H1 (cell line): Measurements from ENCODE around the gene C1S. TPM values are rescaled to one million over a fixed set of nuclear protein-coding genes. Genes with fewer than 3 reads are reported as not detected.

Source experiments
- CTCF ChIA-PET: fragments of 300-600 bp; sonication (Branson Sonifier 250); formaldehyde crosslinking; loops from one replicate; lab custom pipeline; 2021; ENCODE audit not compliant: partially characterized antibody; lab: Charles Lee
- POLR2A ChIA-PET: fragments of 300-600 bp; sonication (Branson Sonifier 250); formaldehyde crosslinking; loops from one replicate; lab custom pipeline; 2021; ENCODE audit warnings: inconsistent platforms; ENCODE audit not compliant: partially characterized antibody; lab: Charles Lee
- DNase-seq, 2 experiments: peaks; one replicate each; pipeline versions ENCODE4 v3.0.0 to v3.0.0-alpha.2; 2010 to 2022; ENCODE audit warnings: low spot score in 2 of 2, low read depth in 1 of 2, mixed read lengths in 1 of 2
- FAIRE-seq: peaks from 2 replicates; lab custom pipeline; 2011; peaks lifted over from hg19 to GRCh38; lab: Jason Lieb, UNC
- H2AFZ ChIP-seq: 2 replicates; pipeline ENCODE4 v1.8.1; 2012; ENCODE audit warnings: low read length, inconsistent platforms
- H2AK5ac ChIP-seq: 2 replicates; pipeline ENCODE4 v1.6.1; 2013; ENCODE audit warnings: low read depth, low read length
- H2BK120ac ChIP-seq: replicated peaks from 2 replicates; pipeline ENCODE3; 2013; ENCODE audit warnings: low read depth, low read length, inconsistent platforms
- H2BK12ac ChIP-seq: 2 replicates; pipeline ENCODE4 v1.6.1; 2013; ENCODE audit warnings: low read depth, low read length
- H2BK15ac ChIP-seq: 2 replicates; pipeline ENCODE4 v1.6.1; 2013; ENCODE audit warnings: low read length
- H2BK20ac ChIP-seq: 2 replicates; pipeline ENCODE4 v1.6.1; 2013; ENCODE audit warnings: low read length
- H2BK5ac ChIP-seq: 2 replicates; pipeline ENCODE4 v1.6.1; 2013; ENCODE audit warnings: low read depth, low read length
- H3K14ac ChIP-seq: 2 replicates; pipeline ENCODE4 v1.6.1; 2013; ENCODE audit warnings: inconsistent platforms; ENCODE audit not compliant: insufficient read length
- H3K18ac ChIP-seq: 2 replicates; pipeline ENCODE4 v1.6.1; 2013; ENCODE audit warnings: low read length; ENCODE audit errors: extremely low read depth
- H3K23ac ChIP-seq: 2 replicates; pipeline ENCODE4 v1.6.1; 2013; ENCODE audit warnings: inconsistent platforms; ENCODE audit not compliant: insufficient read length
- H3K23me2 ChIP-seq: 2 replicates; pipeline ENCODE4 v1.6.1; 2013; ENCODE audit warnings: low read depth, low read length
- H3K27ac ChIP-seq: 2 replicates; pipeline ENCODE4 v1.6.1; 2011; ENCODE audit warnings: low read depth, low read length, inconsistent platforms
- H3K27me3 ChIP-seq, 4 experiments: replicated peaks in 1 of 4; 1 replicate in 1 of 4; 2 replicates in 3 of 4; pipeline versions ENCODE4 v1.6.1 to v1.8.1; 2011 to 2013; ENCODE audit warnings: low read length in 3 of 4, mild to moderate bottlenecking in 3 of 4, inconsistent platforms in 2 of 4, mixed read lengths in 2 of 4, moderate library complexity in 1 of 4; ENCODE audit not compliant: control insufficient read depth in 3 of 4, insufficient read depth in 3 of 4; ENCODE audit errors: extremely low read depth in 1 of 4
- H3K36me3 ChIP-seq, 4 experiments: 2 replicates each; pipeline versions ENCODE4 v1.6.1 to v1.8.1; 2011 to 2013; ENCODE audit warnings: mild to moderate bottlenecking in 4 of 4, low read length in 3 of 4, moderate library complexity in 2 of 4, control low read depth in 1 of 4, inconsistent platforms in 1 of 4; ENCODE audit not compliant: insufficient read depth in 4 of 4, control insufficient read depth in 2 of 4
- H3K4ac ChIP-seq: replicated peaks from 2 replicates; pipeline ENCODE3; 2013; ENCODE audit warnings: low read length, low read depth, mixed read lengths, inconsistent platforms; ENCODE audit not compliant: insufficient read length
- H3K4me1 ChIP-seq, 4 experiments: replicated peaks in 1 of 4; 1 replicate in 1 of 4; 2 replicates in 3 of 4; pipeline versions ENCODE4 v1.6.1 to v1.8.1; 2011 to 2013; ENCODE audit warnings: low read length in 3 of 4, inconsistent platforms in 2 of 4, mixed read lengths in 1 of 4; ENCODE audit not compliant: insufficient read depth in 4 of 4, control insufficient read depth in 3 of 4
- H3K4me2 ChIP-seq, 2 experiments: 2 replicates each; pipeline versions ENCODE4 v1.6.1 to v1.8.1; 2011 to 2013; ENCODE audit warnings: low read depth in 2 of 2, low read length in 2 of 2, control low read depth in 1 of 2, inconsistent platforms in 1 of 2, mild to moderate bottlenecking in 1 of 2; ENCODE audit not compliant: insufficient read depth in 1 of 2
- H3K4me3 ChIP-seq, 4 experiments: fragments of 200-600, 300-600 bp in 1 of 4; sonication (generic), shearing (Covaris generic), sonication (Bioruptor Twin) in 1 of 4; 2 replicates each; pipeline versions ENCODE4 v1.5.1 to v1.8.1; 2011 to 2016; ENCODE audit warnings: low read length in 4 of 4, low read depth in 3 of 4, control low read depth in 2 of 4, inconsistent platforms in 2 of 4, mild to moderate bottlenecking in 2 of 4, mixed read lengths in 1 of 4, moderate library complexity in 1 of 4; ENCODE audit not compliant: insufficient read depth in 2 of 4; ENCODE audit errors: extremely low read depth in 1 of 4
- H3K56ac ChIP-seq: replicated peaks from 2 replicates; pipeline ENCODE3; 2013; ENCODE audit warnings: low read depth, mild to moderate bottlenecking, mixed read lengths, low read length, inconsistent platforms; ENCODE audit not compliant: insufficient read length
- H3K79me1 ChIP-seq: 2 replicates; pipeline ENCODE4 v1.6.1; 2013; ENCODE audit warnings: low read depth, low read length, control low read depth
- H3K79me2 ChIP-seq, 2 experiments: 2 replicates each; pipeline versions ENCODE4 v1.6.1 to v1.8.1; 2012 to 2013; ENCODE audit warnings: low read length in 2 of 2, mild to moderate bottlenecking in 2 of 2, inconsistent platforms in 1 of 2; ENCODE audit not compliant: insufficient read depth in 2 of 2, control insufficient read depth in 1 of 2
- H3K9ac ChIP-seq, 4 experiments: replicated peaks in 1 of 4; 1 replicate in 1 of 4; 2 replicates in 3 of 4; pipeline versions ENCODE4 v1.6.1 to v1.8.1; 2011 to 2013; ENCODE audit warnings: low read depth in 3 of 4, low read length in 3 of 4, control low read depth in 2 of 4, mild to moderate bottlenecking in 2 of 4, moderate library complexity in 2 of 4, inconsistent platforms in 1 of 4; ENCODE audit errors: extremely low read depth in 1 of 4
- H3K9me3 ChIP-seq, 2 experiments: 2 replicates each; pipeline versions ENCODE4 v1.6.1 to v1.8.1; 2012 to 2013; ENCODE audit warnings: mild to moderate bottlenecking in 2 of 2, moderate library complexity in 2 of 2, control low read depth in 1 of 2, inconsistent platforms in 1 of 2, low read depth in 1 of 2, low read length in 1 of 2, mixed read lengths in 1 of 2; ENCODE audit not compliant: insufficient read depth in 2 of 2
- H4K20me1 ChIP-seq, 2 experiments: replicated peaks in 1 of 2; 2 replicates each; pipeline versions ENCODE3 to v1.8.1; 2011 to 2013; ENCODE audit warnings: inconsistent platforms in 2 of 2, low read length in 2 of 2, mild to moderate bottlenecking in 1 of 2; ENCODE audit not compliant: insufficient read depth in 2 of 2, control insufficient read depth in 1 of 2
- H4K5ac ChIP-seq: 2 replicates; pipeline ENCODE4 v1.6.1; 2013; ENCODE audit warnings: low read length, low read depth, mixed read lengths, inconsistent platforms; ENCODE audit not compliant: insufficient read length
- H4K8ac ChIP-seq: 2 replicates; pipeline ENCODE4 v1.8.0; 2013; ENCODE audit warnings: mild to moderate bottlenecking, moderate library complexity, low read length, inconsistent platforms; ENCODE audit not compliant: insufficient read depth; ENCODE audit errors: extremely low read depth
- H4K91ac ChIP-seq: replicated peaks from 2 replicates; pipeline ENCODE3; 2013; ENCODE audit warnings: low read length, mixed read lengths, inconsistent platforms; ENCODE audit not compliant: insufficient read length
- CHD2 ChIP-seq: IDR thresholded peaks from 2 replicates; pipeline ENCODE4 v1.6.1; 2012; ENCODE audit warnings: low read length, improper control_type of control experiment
- HDAC2 ChIP-seq, 2 experiments: fragments of 300-600 bp in 1 of 2; sonication (generic) in 1 of 2; IDR thresholded peaks; 2 replicates each; pipeline ENCODE4 v1.6.1; 2011 to 2012; ENCODE audit warnings: low read depth in 2 of 2, low read length in 2 of 2, mild to moderate bottlenecking in 2 of 2, moderate library complexity in 2 of 2, borderline replicate concordance in 1 of 2, inconsistent platforms in 1 of 2
- KDM5A ChIP-seq: fragments of 200-600 bp; IDR thresholded peaks from 2 replicates; pipeline ENCODE4 v1.7.1; 2012; ENCODE audit warnings: mild to moderate bottlenecking, low read length, inconsistent platforms, mixed read lengths
- POLR2A ChIP-seq, 2 experiments: IDR thresholded peaks; 1 replicate in 1 of 2; 2 replicates in 1 of 2; pipeline ENCODE4 v1.6.1; 2011; ENCODE audit warnings: low read depth in 2 of 2, low read length in 2 of 2, mild to moderate bottlenecking in 2 of 2; ENCODE audit errors: control extremely low read depth in 1 of 2
- SP2 ChIP-seq: IDR thresholded peaks from 2 replicates; pipeline ENCODE4 v1.6.1; 2012; ENCODE audit warnings: mild to moderate bottlenecking, low read length, inconsistent platforms
- SRF ChIP-seq: IDR thresholded peaks from 2 replicates; pipeline ENCODE4 v1.6.1; 2011; ENCODE audit warnings: mild to moderate bottlenecking, low read depth, low read length, moderate library complexity
- TCF12 ChIP-seq: IDR thresholded peaks from 2 replicates; pipeline ENCODE4 v1.6.1; 2011; ENCODE audit warnings: low read depth, mild to moderate bottlenecking, low read length
- TEAD4 ChIP-seq: IDR thresholded peaks from 2 replicates; pipeline ENCODE4 v1.6.1; 2012; ENCODE audit warnings: low read depth, low read length, inconsistent platforms, mixed read lengths
- WGBS, 2 experiments: shearing (Covaris generic) in 1 of 2; methylation state at CpG; one replicate each; pipeline versions ENCODE4 v1.1.6 to v1.1.7; 2013 to 2015; ENCODE audit warnings: low lambda C conversion rate in 2 of 2, mixed read lengths in 2 of 2, inconsistent platforms in 1 of 2, low coverage in 1 of 2, missing lambda C conversion rate in 1 of 2; ENCODE audit not compliant: insufficient replicate concordance in 2 of 2, insufficient coverage in 1 of 2, insufficient read length in 1 of 2; ENCODE audit errors: extremely low coverage in 1 of 2, missing lambda C conversion rate in 1 of 2; 5-methylcytosine and 5-hydroxymethylcytosine counted together
- polyA plus RNA-seq, 7 experiments: library from polyadenylated mRNA; depleted of rRNA in 3 of 7; stranded (reverse) in 5 of 7; unstranded in 2 of 7; fragments of >200 nt in 5 of 7; fragments of 200-250 nt in 2 of 7; gene quantifications; 1 replicate in 5 of 7; 2 replicates in 1 of 7; 4 replicates in 1 of 7; pipeline versions ENCODE4 v1.2.1 to v1.2.3, GENCODE V29; 2011 to 2013; ENCODE audit warnings: missing spikeins in 2 of 7, mixed read lengths in 2 of 7
- total RNA-seq: library from RNA; stranded (reverse); fragmentation: NEBNext Ultra II Directional; extraction: Animal tissue kit (Norgen Biotek cat#: 25700); gene quantifications from 2 replicates; pipeline ENCODE4 v1.2.1, GENCODE V29; 2021

The C1S gene
- total and polyA plus RNA-seq, 2 of the 8 experiments (the other 6 are each of a cell fraction or from before 2014, with no cell fraction given) = 4.4 to 7.3 TPM

DNA sequence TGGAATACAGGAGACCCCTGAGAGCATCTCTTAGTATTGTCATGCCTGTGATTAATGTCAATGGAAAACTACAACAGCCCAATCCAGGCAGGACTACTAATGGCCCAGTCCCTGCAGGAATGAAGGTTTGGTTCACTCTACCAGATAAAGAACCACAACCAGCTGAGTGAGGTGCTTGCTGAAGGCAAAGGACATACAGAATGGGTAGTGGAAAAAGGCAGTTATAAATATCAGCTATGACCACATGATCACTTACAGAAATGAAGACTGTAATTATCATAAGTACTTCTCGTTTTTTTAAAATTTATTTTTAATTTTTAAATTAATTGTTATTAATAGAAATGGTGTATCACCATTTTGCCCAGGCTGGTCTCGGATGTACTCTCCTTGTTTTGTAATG lies 25.1 kb upstream of the C1S start:
- Histone ChIP-seq H3K9ac (no peak overlapping the region), H3K23me2 (no peaks in the 10 kb centered on the region), H3K18ac (no peak overlapping the region), H3K4ac (no peak overlapping the region), H2AFZ (no peak overlapping the region), H2AK5ac (no peak overlapping the region), H2BK120ac (no peak overlapping the region), H3K79me2 (no peaks in the 10 kb centered on the region), H4K91ac (no peak overlapping the region), H2BK20ac (no peak overlapping the region), H3K79me1 (no peaks in the 10 kb centered on the region), H2BK12ac (no peak overlapping the region), H3K27me3 (no peaks in the 10 kb centered on the region), H3K4me3 (no peak overlapping the region), H2BK15ac (no peak overlapping the region), H3K23ac (no peak overlapping the region), H3K27ac (no peak overlapping the region), H3K36me3 (no peaks in the 10 kb centered on the region), H3K4me2 (no peak overlapping the region), H4K8ac (no peak overlapping the region), H4K20me1 (peaks cover 0 to under 1% of the 10 kb centered on the region in 2 experiments), H3K9me3 (no peaks in the 10 kb centered on the region; a peak in 1 of 4 replicates), H3K4me1 (peaks cover 0 to 4% (median 1%) of the 10 kb centered on the region in 4 experiments; a peak in 2 of 7 replicates), H3K56ac (no peak overlapping the region), H2BK5ac (no peak overlapping the region), H3K14ac (no peak overlapping the region), H4K5ac (no peak overlapping the region)
- DNase-seq (no peak), FAIRE-seq (no peak)
- no peak for TF ChIP-seq SP2
- TF ChIP-seq TCF12 = no peak
- TF ChIP-seq CHD2 = no peak
- TF ChIP-seq KDM5A = no peak
- no peak for TF ChIP-seq HDAC2 (IDR thresholded peaks at IDR 0.05; ENCODE audit: borderline replicate concordance in 1 of 2, low read depth in 2 of 2, low read length in 2 of 2)
- no peak for TF ChIP-seq TEAD4
- no peak for TF ChIP-seq POLR2A (IDR thresholded peaks at IDR 0.05; ENCODE audit: control extremely low read depth in 1 of 2, low read depth in 2 of 2, low read length in 2 of 2)
- no peak for TF ChIP-seq SRF
- 88% methylated on average over 2 of the region's 2 CpGs; no CpG with 5 or more reads in 1 of the 2 experiments for WGBS, 2 experiments
- ChIA-PET POLR2A (no interaction called here), CTCF (interaction anchor here (0.8 to 2.2 kb wide), 3 partner anchors 19 to 78 kb away, joined by 3 to 7 read pairs (median 4); no protein-coding TSS in a partner anchor)
